Hematopoietic multipotent progenitor cell (in vitro differentiated cells): Measurements from ENCODE around the gene CCDC187. TPM values are rescaled to one million over a fixed set of nuclear protein-coding genes. Genes with fewer than 3 reads are reported as not detected.

ENCODE experiments used
- DNase-seq, 3 donors: peaks; one replicate each; pipeline ENCODE4 v3.0.0-alpha.2; 2011 to 2015; ENCODE audit warnings: low read depth in 2 of 3, low spot score in 2 of 3
- total RNA-seq: library from RNA; depleted of rRNA; stranded (reverse); fragments of >200 nt; gene quantifications from one replicate; pipeline ENCODE4 v1.2.3, GENCODE V29; 2012

The CCDC187 gene
- total RNA-seq, 1 donor, result 0.81 TPM

DNA sequence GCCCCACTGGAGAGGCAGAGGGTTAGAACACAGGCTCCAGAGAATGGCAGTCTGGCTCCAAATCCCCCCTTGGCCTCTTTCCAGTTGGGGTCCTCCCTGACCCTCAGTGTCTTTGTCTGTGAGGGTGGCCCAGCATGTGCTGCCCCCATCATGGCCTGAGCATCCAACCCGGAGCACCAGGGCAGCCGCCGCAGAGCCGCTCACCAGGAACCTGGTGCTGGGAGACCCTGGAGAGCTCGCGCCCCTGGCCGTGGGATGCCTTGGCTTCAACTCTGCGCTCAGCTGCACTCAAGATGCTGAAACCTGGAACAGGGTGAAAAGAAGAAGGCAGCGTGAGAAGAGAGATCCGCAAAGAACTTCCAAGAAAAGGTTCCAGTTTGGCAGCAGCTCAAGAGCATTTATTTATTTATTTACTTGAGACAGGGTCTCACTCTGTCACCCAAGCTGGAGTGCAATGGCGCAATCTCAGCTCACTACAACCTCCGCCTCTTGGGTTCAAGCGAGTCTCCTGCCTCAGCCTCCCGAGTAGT lies 3.8 kb downstream of the CCDC187 start:
- no peak for DNase-seq

- DNase-seq, result peak in 1 of 3 donors; percentile 45
Observed at GRCh38 chr9:136299541-136299940, 4.4 kb downstream of the CCDC187 start.

GRCh38 chr9:136299116-136299515 lies 4.8 kb downstream of the CCDC187 start:
- DNase-seq, result no peak

DNA sequence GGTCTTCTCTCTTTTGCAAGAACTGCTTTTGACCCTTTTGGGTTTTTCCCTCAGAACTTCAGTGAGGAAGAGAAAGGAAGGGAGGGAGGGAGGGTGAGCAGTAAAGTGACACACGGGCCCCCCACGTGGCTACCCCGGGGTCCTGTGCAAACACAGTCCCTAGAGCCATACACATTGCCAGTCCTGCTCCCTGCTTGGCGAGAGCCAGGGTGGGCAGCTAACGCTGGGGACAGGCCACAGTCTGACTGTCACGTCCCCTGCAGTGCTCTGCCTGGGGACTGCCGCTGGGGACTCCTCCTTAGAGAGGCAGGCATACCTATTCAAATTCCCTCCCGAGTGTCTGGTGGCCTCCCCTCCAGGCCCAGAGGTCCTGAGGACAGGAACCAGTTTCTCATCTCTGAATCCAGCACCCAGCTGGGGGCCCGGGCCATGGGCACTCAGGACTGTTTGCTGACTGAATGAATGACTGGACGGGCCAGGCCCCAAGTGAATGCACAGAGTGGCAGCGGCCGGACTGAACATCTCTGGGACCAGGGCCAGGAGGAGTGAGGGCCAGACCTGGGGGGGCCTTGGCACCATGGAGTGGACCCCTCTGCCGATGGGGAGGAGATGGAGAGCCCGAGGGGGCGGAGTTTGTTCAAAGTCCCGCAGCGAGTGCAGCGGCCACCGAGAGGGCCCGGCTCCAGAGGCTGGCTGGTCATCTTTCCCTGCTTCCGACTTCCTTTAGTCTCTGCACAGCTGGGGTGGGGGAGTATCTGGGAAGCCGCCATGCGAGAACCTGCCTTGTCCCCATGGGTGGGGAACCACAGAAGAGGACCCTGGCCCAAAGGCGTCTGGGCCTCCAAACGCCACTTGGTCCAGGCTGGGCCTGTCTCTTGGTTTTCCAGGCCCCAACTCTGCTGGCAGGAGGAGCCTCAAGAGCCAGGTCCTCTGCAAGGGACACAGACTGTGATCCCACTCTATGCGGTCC lies 5.8 kb downstream of the CCDC187 start:
- DNase-seq, result no peak

- DNase-seq, result no peak
Observed at GRCh38 chr9:136297016-136297691, 6.7 kb downstream of the CCDC187 start.

GRCh38 chr9:136296434-136297015 lies 7.4 kb downstream of the CCDC187 start:
- DNase-seq, result no peak

DNA sequence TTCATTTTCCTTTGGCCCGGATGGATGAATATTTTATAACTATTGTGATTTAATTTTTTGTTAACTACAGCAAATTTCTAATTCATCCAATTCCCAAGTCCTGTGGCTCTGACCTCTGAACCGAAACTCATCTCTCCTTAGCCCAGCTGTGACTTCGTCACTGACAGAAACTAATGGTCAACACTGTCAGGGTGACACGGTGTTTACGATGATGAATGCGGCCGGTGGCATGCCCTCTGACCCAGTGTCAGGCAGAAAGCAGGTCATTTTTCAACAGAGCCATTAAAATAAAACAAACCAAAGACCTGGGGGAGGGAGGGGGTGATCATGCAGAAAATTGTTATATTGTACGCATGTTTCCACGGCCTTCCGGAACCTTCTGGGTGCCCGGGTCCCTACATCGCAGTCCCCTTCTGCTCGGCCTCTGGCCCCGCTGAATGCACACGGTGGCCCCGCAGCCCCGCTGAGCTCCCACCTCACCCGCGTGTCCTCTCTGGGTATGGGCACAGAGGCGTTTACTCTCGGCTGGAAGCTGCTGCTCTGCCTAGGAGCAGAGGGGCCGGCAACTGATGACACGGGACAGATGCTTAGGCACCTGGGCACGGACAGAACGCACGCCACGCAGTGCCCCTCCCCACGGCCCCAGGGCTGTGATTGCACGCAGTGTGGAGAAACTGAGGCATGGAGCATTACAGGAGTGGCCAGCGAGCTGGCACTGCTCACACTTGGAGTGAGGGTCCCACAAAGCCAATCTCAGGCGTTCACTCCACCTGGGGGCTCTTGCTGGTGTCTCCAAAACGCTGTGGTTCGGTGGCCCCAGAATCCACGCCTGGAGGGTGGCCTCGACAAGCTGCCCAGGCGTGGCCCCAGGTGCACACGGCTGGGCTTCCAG lies 8.1 kb downstream of the CCDC187 start:
- DNase-seq, result no peak

GRCh38 chr9:136295055-136295454 lies 8.8 kb downstream of the CCDC187 start:
- no peak for DNase-seq

DNA sequence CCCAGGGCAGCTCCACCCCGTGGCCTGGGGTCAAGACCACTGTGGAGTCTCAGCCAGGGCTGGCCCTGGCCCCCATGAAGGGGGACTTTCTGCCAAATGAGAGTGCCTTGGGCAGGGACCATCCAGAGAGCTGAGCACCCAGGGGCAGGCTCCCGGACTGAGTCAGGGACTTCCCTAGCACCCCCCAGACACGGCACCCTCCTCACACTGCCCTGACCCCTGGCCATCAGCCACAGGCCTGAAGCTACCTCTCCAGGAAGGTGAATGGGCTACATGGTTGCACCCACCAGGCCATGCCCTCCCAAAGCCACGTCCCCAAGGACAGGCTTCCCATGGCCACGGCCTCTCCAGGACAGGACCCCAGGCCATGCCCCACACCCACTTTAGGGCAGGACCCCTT lies 9.5 kb downstream of the CCDC187 start:
- DNase-seq, result no peak

GRCh38 chr9:136293476-136294077 lies 10.3 kb downstream of the CCDC187 start:
- DNase-seq, result no peak

DNA sequence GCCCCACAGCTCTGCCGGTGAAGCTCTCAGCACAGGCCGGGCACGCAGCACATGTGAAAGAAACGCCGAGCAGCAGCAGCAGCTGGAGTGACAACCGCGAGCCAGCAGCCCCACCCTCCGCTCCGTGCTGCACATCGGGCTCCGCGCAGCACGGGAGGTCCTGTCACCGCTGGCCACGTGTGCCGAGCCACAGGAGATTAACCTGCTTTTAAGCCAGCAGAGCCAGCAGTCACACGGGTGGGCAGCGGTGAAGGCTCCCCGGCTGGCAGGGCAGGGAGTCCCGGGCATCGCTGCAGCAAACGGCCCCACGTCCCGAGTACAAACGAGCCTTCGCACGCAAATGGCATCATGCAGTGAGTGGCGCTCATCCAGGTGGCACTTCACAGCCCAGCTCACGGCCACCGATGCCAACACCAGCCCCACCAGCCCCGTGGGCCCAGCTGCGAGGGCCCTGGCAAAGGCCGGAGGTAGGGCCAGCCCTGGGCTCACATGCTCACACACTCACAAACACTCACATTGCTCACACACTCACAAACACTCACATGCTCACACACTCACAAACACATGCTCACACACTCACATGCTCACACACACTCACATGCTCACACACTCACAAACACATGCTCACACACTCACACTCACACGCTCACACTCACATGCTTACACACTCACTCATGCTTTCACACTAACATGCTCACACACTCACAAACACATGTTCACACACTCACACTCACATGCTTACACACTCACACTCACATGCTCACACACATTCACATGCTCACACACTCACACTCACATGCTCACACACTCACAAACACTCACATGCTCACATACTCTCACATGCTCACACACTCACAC lies 11.1 kb downstream of the CCDC187 start:
- no peak for DNase-seq

DNA sequence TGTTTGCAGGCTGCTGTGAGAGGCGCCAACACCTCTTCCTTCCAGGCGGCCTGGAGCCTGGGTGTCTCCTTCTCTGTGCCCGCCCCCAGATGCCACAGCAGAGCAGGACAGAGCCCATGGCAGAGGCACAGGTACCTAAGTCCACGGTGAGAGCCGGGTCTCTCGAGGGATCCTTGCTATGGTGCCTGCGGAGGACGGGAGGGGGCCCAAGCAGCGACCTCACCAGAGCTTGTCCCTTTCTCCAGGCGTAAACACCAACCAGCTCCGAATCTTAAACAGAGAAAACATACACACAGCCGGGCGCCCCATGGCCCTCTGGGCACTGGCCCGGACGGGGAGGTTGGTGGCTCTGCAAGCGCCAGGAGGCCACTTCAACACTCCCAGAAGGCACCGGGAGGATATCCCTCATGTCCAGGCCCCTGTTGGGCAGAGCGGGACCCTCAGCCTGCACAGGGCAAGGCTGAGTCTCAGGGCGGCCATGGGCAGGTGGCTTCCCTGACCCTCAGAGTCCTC lies 11.8 kb downstream of the CCDC187 start:
- no peak for DNase-seq

DNA sequence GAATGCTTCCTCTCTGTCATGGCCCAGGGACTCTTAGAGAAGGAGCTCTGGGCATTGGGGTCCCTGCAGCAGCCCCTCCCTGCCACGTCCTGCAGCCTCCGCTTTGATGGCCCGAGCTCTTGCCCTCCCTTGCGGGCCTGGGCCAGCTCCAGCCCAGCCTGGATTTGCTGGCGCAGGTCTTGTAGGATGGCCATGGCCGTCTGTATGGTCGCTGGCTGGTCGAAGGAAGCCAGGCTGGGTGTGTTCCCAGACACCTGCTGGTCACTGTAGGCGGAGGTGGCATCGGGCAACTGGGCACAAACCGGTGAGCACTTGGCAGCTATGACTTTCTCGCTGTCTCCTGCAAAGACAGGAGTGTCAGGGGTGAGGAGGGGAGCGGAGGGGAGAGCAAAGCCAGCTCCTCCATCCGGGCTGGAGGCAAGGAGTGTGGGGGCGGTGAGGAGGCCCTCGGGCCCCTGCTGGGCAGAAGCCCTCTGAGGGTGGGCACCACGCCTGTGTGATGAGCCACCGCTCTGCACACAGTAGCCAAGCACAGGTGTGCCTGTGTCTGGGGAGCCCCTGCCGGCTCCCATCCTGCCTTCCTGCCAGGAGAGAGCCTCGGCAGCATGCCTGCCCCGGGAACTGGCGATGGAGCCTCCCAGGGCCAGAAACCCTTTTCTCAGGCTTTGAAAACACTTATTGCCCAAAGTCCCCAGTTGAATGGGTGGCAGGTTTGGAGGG lies 12.4 kb downstream of the CCDC187 start:
- DNase-seq, result no peak

- DNase-seq, result no peak
Observed at GRCh38 chr9:136290508-136291000, 13.3 kb downstream of the CCDC187 start.

DNA sequence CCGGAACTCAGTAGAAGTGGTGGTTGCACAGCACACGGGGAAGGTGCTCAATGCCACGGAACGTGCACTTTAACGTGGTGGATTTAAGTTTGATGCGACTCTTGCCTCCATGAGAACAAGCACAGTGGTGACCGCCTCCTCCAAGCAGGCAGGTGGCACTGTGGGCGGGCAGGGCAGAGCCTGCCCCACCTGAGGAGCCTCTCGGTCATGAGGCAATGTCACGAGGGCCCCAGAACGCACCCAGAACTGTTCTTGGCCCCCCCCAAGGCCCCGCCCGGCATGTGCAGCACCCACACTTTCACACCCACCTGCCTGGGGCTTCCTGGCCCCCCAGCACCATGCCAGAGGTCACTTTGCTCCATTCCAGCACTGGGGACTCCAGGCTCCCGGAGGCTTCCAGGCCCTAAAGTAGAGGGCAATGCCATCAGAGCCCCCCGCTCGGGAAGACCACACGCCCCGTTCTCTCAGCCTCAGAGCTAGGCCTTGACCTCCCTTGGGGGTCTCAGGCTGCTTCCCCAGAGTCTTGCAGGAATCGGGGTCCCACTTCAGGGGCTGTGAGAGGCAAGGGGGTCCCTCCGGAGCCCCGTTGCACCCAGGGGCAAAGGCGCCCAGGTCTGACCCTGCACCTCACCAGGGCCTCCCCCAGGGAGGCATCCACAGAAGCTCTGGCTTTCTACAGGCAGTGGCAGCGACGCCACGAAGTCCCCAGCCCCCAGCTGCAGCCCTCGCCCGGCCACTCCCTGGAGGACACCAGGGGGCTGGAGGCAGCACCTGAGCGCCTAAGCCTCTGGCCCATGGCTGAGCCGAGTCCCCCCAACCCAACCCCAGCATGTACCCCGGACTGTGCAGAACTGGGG lies 14.0 kb downstream of the CCDC187 start:
- no peak for DNase-seq

- no peak for DNase-seq
Observed at GRCh38 chr9:136287960-136288753, 15.7 kb downstream of the CCDC187 start.
